Stimulated activated naive CD4-positive, alpha-beta T cell (primary cell): ENCODE data around the gene ESYT3.
A peak's percentile ranks its signal among the peaks of the same experiment; 100 is the strongest.

ENCODE experiments used
- DNase-seq, 6 experiments: peaks; one replicate each; lab custom pipeline; 2025; lab: John Stamatoyannopoulos, UW

Gene ESYT3

GRCh38 chr3:138434276-138434874, at the start of gene ESYT3:
ESYT3 (plus strand) TSS chr3:138434616; CDS start chr3:138434799, 183 bp downstream.
- peak in 1 of 6 experiments; percentile 15 for DNase-seq

- no peak for DNase-seq
Observed at GRCh38 chr3:138384976-138385375, 49.4 kb upstream of the ESYT3 start.

- DNase-seq = no peak
Observed at GRCh38 chr3:138389144-138389601, 45.2 kb upstream of the ESYT3 start.

- DNase-seq = no peak
Observed at GRCh38 chr3:138389841-138390581, 44.4 kb upstream of the ESYT3 start.

- no peak for DNase-seq
Observed at GRCh38 chr3:138390582-138390932, 43.9 kb upstream of the ESYT3 start.

- no peak for DNase-seq
Observed at GRCh38 chr3:138394156-138394555, 40.3 kb upstream of the ESYT3 start.

- DNase-seq = no peak
Observed at GRCh38 chr3:138394686-138395085, 39.7 kb upstream of the ESYT3 start.

- no peak for DNase-seq
Observed at GRCh38 chr3:138395865-138396751, 38.3 kb upstream of the ESYT3 start.

GRCh38 chr3:138396752-138397410, 37.5 kb upstream of the ESYT3 start:
- DNase-seq = peak in 1 of 6 experiments; percentile 2

- DNase-seq = no peak
Observed at GRCh38 chr3:138397983-138398382, 36.4 kb upstream of the ESYT3 start.

- DNase-seq = no peak
Observed at GRCh38 chr3:138398791-138399575, 35.4 kb upstream of the ESYT3 start.

GRCh38 chr3:138399766-138400165, 34.6 kb upstream of the ESYT3 start:
- DNase-seq = no peak

GRCh38 chr3:138400651-138401070, 33.8 kb upstream of the ESYT3 start:
- DNase-seq = no peak

GRCh38 chr3:138401834-138402233, 32.6 kb upstream of the ESYT3 start:
- DNase-seq = no peak

GRCh38 chr3:138404121-138404520, 30.3 kb upstream of the ESYT3 start:
- no peak for DNase-seq

- DNase-seq = no peak
Observed at GRCh38 chr3:138405001-138405400, 29.4 kb upstream of the ESYT3 start.

- DNase-seq = no peak
Observed at GRCh38 chr3:138405486-138405885, 28.9 kb upstream of the ESYT3 start.

GRCh38 chr3:138406606-138407005, 27.8 kb upstream of the ESYT3 start:
- no peak for DNase-seq

GRCh38 chr3:138407236-138407907, 27.0 kb upstream of the ESYT3 start:
- no peak for DNase-seq

GRCh38 chr3:138408751-138409570, 25.5 kb upstream of the ESYT3 start:
- no peak for DNase-seq
